ENCODE measurements around the gene AKAP13.
"Not testable (repeated sequence)": the region's sequence is repeated elsewhere in the genome, so short reads cannot be mapped to it uniquely, and the experiment has no call there.

Gene AKAP13

GRCh38 chr15:85484923-85485322 lies 104.5 kb downstream of the AKAP13 start:
- not testable (repeated sequence) for DNase-seq

- DNase-seq = peak; percentile 52
Observed at GRCh38 chr15:85485956-85486567, 105.7 kb downstream of the AKAP13 start.

- not testable (repeated sequence) for DNase-seq
Observed at GRCh38 chr15:85487796-85488195, 107.4 kb downstream of the AKAP13 start.

GRCh38 chr15:85488997-85489396 lies 108.6 kb downstream of the AKAP13 start:
- DNase-seq = no peak

- no peak for DNase-seq
Observed at GRCh38 chr15:85489773-85490493, 109.5 kb downstream of the AKAP13 start.

GRCh38 chr15:85490856-85491255 lies 110.5 kb downstream of the AKAP13 start:
- DNase-seq = no peak

- DNase-seq = no peak
Observed at GRCh38 chr15:85491691-85492090, 111.3 kb downstream of the AKAP13 start.

GRCh38 chr15:85492406-85492805 lies 112.0 kb downstream of the AKAP13 start:
- DNase-seq = no peak

- no peak for DNase-seq
Observed at GRCh38 chr15:85493260-85493659, 112.9 kb downstream of the AKAP13 start.

GRCh38 chr15:85494048-85494777 lies 113.8 kb downstream of the AKAP13 start:
- no peak for DNase-seq

GRCh38 chr15:85495096-85495495 lies 114.7 kb downstream of the AKAP13 start:
- DNase-seq = no peak

- no peak for DNase-seq
Observed at GRCh38 chr15:85495544-85495943, 115.1 kb downstream of the AKAP13 start.

- DNase-seq = no peak
Observed at GRCh38 chr15:85496151-85496550, 115.7 kb downstream of the AKAP13 start.

GRCh38 chr15:85496551-85497171 lies 116.3 kb downstream of the AKAP13 start:
- no peak for DNase-seq

- DNase-seq = no peak
Observed at GRCh38 chr15:85497172-85497569, 116.8 kb downstream of the AKAP13 start.

- DNase-seq = no peak
Observed at GRCh38 chr15:85498471-85498870, 118.1 kb downstream of the AKAP13 start.

- no peak for DNase-seq
Observed at GRCh38 chr15:85499371-85499887, 119.0 kb downstream of the AKAP13 start.

GRCh38 chr15:85500060-85500708 lies 119.8 kb downstream of the AKAP13 start:
- DNase-seq = no peak

- DNase-seq = no peak
Observed at GRCh38 chr15:85500729-85501128, 120.3 kb downstream of the AKAP13 start.

- DNase-seq = no peak
Observed at GRCh38 chr15:85501574-85501973, 121.2 kb downstream of the AKAP13 start.

GRCh38 chr15:85503151-85503799 lies 122.9 kb downstream of the AKAP13 start:
- DNase-seq = no peak
